BE2C (cell line): ENCODE measurements around the gene INHBE.

Source experiments
- DNase-seq: peaks from one replicate; pipeline ENCODE4 v3.0.0-alpha.2; 2020
- H3K27me3 ChIP-seq: fragments of 250-450 bp; sonication (Bioruptor Pico); 2 replicates; pipeline ENCODE4 v1.5.1; 2020; ENCODE audit warnings: mild to moderate bottlenecking
- H3K36me3 ChIP-seq: fragments of 250-450 bp; sonication (Bioruptor Pico); 2 replicates; pipeline ENCODE4 v1.5.1; 2020; ENCODE audit warnings: mild to moderate bottlenecking
- H3K4me1 ChIP-seq: fragments of 250-450 bp; sonication (Bioruptor Pico); 2 replicates; pipeline ENCODE4 v1.5.1; 2020
- H3K4me3 ChIP-seq: 2 replicates; pipeline ENCODE4 v1.5.1; 2011; ENCODE audit warnings: low read depth, low read length
- H3K9me3 ChIP-seq: fragments of 250-450 bp; sonication (Bioruptor Pico); 2 replicates; pipeline ENCODE4 v1.5.1; 2020
- TF ChIP-seq, protein P1 (sequence below): IDR thresholded peaks from 2 replicates; pipeline ENCODE4 v1.5.1; 2012; ENCODE audit warnings: mild to moderate bottlenecking, low read depth, low read length

INHBE gene

GRCh38 chr12:57476993-57477709 lies 22.0 kb downstream of the INHBE start:
- no peaks in the 10 kb centered on the region; the same call in 1 of the 2 replicates for H3K9me3 ChIP-seq
- H3K36me3 ChIP-seq: no peaks in the 10 kb centered on the region
- DNase-seq: no peak
- TF ChIP-seq, protein P1, sequence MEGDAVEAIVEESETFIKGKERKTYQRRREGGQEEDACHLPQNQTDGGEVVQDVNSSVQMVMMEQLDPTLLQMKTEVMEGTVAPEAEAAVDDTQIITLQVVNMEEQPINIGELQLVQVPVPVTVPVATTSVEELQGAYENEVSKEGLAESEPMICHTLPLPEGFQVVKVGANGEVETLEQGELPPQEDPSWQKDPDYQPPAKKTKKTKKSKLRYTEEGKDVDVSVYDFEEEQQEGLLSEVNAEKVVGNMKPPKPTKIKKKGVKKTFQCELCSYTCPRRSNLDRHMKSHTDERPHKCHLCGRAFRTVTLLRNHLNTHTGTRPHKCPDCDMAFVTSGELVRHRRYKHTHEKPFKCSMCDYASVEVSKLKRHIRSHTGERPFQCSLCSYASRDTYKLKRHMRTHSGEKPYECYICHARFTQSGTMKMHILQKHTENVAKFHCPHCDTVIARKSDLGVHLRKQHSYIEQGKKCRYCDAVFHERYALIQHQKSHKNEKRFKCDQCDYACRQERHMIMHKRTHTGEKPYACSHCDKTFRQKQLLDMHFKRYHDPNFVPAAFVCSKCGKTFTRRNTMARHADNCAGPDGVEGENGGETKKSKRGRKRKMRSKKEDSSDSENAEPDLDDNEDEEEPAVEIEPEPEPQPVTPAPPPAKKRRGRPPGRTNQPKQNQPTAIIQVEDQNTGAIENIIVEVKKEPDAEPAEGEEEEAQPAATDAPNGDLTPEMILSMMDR: no peak
- no peaks in the 10 kb centered on the region for H3K4me1 ChIP-seq
- no peak overlapping the region for H3K4me3 ChIP-seq
- peaks cover 98% of the 10 kb centered on the region for H3K27me3 ChIP-seq

DNA sequence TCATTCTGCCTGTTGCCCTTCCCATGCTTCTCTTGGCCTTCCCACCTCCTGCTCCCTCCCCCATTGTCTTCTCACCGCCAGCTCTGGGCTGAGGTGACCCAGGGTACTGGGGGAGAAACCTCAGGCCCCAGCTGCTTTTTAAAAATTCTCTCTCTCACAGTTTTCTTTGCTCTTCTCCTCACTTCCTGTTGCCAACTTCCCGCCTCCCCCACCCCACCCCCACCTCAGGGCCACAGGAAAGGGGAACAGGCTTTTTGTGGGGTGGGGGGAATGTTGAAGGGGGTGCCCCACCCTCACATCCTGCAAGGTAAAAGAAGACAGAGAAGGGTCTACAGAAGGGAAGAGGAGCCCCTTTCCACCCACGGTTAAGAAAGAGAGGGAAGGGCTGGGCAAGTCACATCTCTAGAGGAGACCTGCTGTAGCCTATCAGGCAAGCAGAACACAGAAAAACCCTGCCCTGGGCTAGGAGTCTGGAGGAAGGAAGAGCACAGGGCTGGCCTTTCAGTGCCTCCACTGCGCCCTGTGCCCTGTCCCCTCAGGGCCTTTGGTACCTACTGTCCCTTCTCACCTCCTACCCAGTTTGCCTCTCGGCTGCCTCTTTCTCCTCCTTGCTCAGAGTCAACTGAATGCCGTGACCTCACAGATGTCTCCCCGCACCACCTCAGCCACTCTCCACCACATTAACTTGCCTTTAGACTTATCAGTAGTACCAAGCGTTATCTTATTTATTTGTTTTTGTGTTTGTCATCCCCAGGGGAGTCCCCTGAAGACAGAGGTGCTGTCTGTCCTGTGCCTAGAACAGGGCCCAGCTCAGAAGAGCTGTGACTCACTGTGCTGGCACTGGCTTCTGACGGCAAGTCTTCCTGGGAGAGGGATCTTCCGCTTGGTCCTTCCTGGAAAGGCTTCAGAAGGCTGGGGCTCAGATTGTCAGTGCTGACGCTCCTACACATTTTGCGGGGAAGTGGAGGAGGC lies 22.9 kb downstream of the INHBE start:
- TF ChIP-seq, protein P1: no peak
- peaks cover 96% of the 10 kb centered on the region for H3K27me3 ChIP-seq
- H3K4me3 ChIP-seq: no peak overlapping the region
- DNase-seq: no peak
- no peaks in the 10 kb centered on the region; the same call in 1 of the 2 replicates for H3K9me3 ChIP-seq
- H3K36me3 ChIP-seq: no peaks in the 10 kb centered on the region
- no peaks in the 10 kb centered on the region for H3K4me1 ChIP-seq

- Histone ChIP-seq H3K4me1 (no peaks in the 10 kb centered on the region), H3K9me3 (no peaks in the 10 kb centered on the region; the same call in 1 of the 2 replicates), H3K27me3 (peaks cover 91% of the 10 kb centered on the region), H3K4me3 (no peak overlapping the region), H3K36me3 (no peaks in the 10 kb centered on the region)
- TF ChIP-seq, protein P1: no peak
- no peak for DNase-seq
Observed at GRCh38 chr12:57479043-57479375, 23.9 kb downstream of the INHBE start.

- H3K27me3 ChIP-seq: peaks cover 85% of the 10 kb centered on the region
- H3K4me3 ChIP-seq: no peak within 1 kb of the TSS
- H3K36me3 ChIP-seq: no peaks in the 10 kb centered on the region
- TF ChIP-seq, protein P1: no peak
- no peak for DNase-seq
- no peaks in the 10 kb centered on the region; the same call in 1 of the 2 replicates for H3K9me3 ChIP-seq
- no peaks in the 10 kb centered on the region for H3K4me1 ChIP-seq
Observed at GRCh38 chr12:57479376-57480115, 24.4 kb downstream of the INHBE start, which contains the start of gene ARHGAP9. Gene ARHGAP9 (minus strand): TSS chr12:57479866. CDS start chr12:57479406, 460 bp downstream.

- Histone ChIP-seq H3K27me3 (peaks cover 64% of the 10 kb centered on the region), H3K4me3 (no peak overlapping the region), H3K9me3 (no peaks in the 10 kb centered on the region; the same call in 1 of the 2 replicates), H3K36me3 (no peaks in the 10 kb centered on the region), H3K4me1 (no peaks in the 10 kb centered on the region)
- no peak for DNase-seq
- TF ChIP-seq, protein P1: no peak
Observed at GRCh38 chr12:57481671-57482070, 26.6 kb downstream of the INHBE start.
